SK-N-SH treated with all-trans-retinoic acid at 6 μM for 48 hours (cell line): ENCODE measurements around the gene SLC4A4.

Experiments used
- ATAC-seq: fragments of 200-7000 bp; cut with Tn5 transposase; 3 replicates; pipeline ENCODE4 v1.9.1; 2020; ENCODE audit warnings: mild to moderate bottlenecking, moderate library complexity
- ARNTL ChIP-seq: fragments of 450-650 bp; formaldehyde crosslinking; IDR thresholded peaks from 2 replicates; pipeline ENCODE4 v1.5.0; 2020; ENCODE audit warnings: low read depth, mild to moderate bottlenecking, moderate library complexity, borderline replicate concordance
- BACH2 ChIP-seq: fragments of 250-450 bp; sonication (Bioruptor Pico); IDR thresholded peaks from 2 replicates; pipeline ENCODE4 v1.9.0; 2021; ENCODE audit warnings: mild to moderate bottlenecking, borderline replicate concordance
- CREB5 ChIP-seq: fragments of 250-450 bp; sonication (Bioruptor Pico); IDR thresholded peaks from 2 replicates; pipeline ENCODE4 v1.5.1; 2020; ENCODE audit warnings: low read depth, mild to moderate bottlenecking, moderate library complexity
- CSRNP3 ChIP-seq: fragments of 250-450 bp; sonication (Bioruptor Pico); IDR thresholded peaks from 2 replicates; pipeline ENCODE4 v1.5.1; 2021; ENCODE audit warnings: mild to moderate bottlenecking, moderate library complexity
- ESRRG ChIP-seq: fragments of 250-450 bp; sonication (Bioruptor Pico); IDR thresholded peaks from 2 replicates; pipeline ENCODE4 v1.6.1; 2021; ENCODE audit warnings: mild to moderate bottlenecking
- GLIS3 ChIP-seq: fragments of 250-450 bp; sonication (Bioruptor Pico); IDR thresholded peaks from 2 replicates; pipeline ENCODE4 v1.5.0; 2020; ENCODE audit warnings: mild to moderate bottlenecking, moderate library complexity
- ISL1 ChIP-seq: fragments of 250-450 bp; sonication (Bioruptor Pico); IDR thresholded peaks from 2 replicates; pipeline ENCODE4 v2.1.2; 2022; ENCODE audit warnings: mild to moderate bottlenecking, moderate library complexity
- OSR1 ChIP-seq: fragments of 250-450 bp; sonication (Bioruptor Pico); IDR thresholded peaks from 2 replicates; pipeline ENCODE4 v1.8.0; 2022; ENCODE audit warnings: moderate library complexity, mild to moderate bottlenecking, inconsistent platforms
- RARB ChIP-seq: fragments of 250-450 bp; sonication (Bioruptor Pico); IDR thresholded peaks from 2 replicates; pipeline ENCODE4 v1.8.0; 2021; ENCODE audit warnings: mild to moderate bottlenecking, moderate library complexity
- SNAI2 ChIP-seq: fragments of 250-450 bp; sonication (Bioruptor Pico); IDR thresholded peaks from 2 replicates; pipeline ENCODE4 v1.5.0; 2020; ENCODE audit warnings: mild to moderate bottlenecking, moderate library complexity
- TCF4 ChIP-seq: fragments of 250-450 bp; sonication (Bioruptor Pico); IDR thresholded peaks from 2 replicates; pipeline ENCODE4 v1.8.0; 2021; ENCODE audit warnings: mild to moderate bottlenecking, moderate library complexity, borderline replicate concordance
- TOX ChIP-seq: fragments of 250-450 bp; sonication (Bioruptor Pico); IDR thresholded peaks from 2 replicates; pipeline ENCODE4 v1.8.0; 2021; ENCODE audit warnings: mild to moderate bottlenecking, moderate library complexity, borderline replicate concordance
- TSHZ2 ChIP-seq: fragments of 250-450 bp; sonication (Bioruptor Pico); IDR thresholded peaks from 2 replicates; pipeline ENCODE4 v1.5.0; 2020; ENCODE audit warnings: mild to moderate bottlenecking, moderate library complexity
- ZC3H10 ChIP-seq: fragments of 250-450 bp; sonication (Bioruptor Pico); IDR thresholded peaks from 2 replicates; pipeline ENCODE4 v1.5.1; 2021; ENCODE audit warnings: mild to moderate bottlenecking, moderate library complexity
- ZFP3 ChIP-seq: fragments of 250-450 bp; sonication (Bioruptor Pico); IDR thresholded peaks from 2 replicates; pipeline ENCODE4 v1.5.0; 2020; ENCODE audit warnings: mild to moderate bottlenecking, moderate library complexity
- ZFP30 ChIP-seq: fragments of 450-650 bp; formaldehyde crosslinking; IDR thresholded peaks from 2 replicates; pipeline ENCODE4 v1.5.0; 2022; ENCODE audit warnings: mild to moderate bottlenecking, moderate library complexity
- ZNF565 ChIP-seq: fragments of 450-650 bp; formaldehyde crosslinking; conservative IDR thresholded peaks from 2 replicates; pipeline ENCODE4 v1.5.0; 2020; ENCODE audit warnings: low read depth, mild to moderate bottlenecking, moderate library complexity
- ZNF70 ChIP-seq: fragments of 450-650 bp; formaldehyde crosslinking; IDR thresholded peaks from 2 replicates; pipeline ENCODE4 v1.5.0; 2020; ENCODE audit warnings: mild to moderate bottlenecking, moderate library complexity
- ZNF8 ChIP-seq: fragments of 450-650 bp; formaldehyde crosslinking; IDR thresholded peaks from 2 replicates; pipeline ENCODE4 v1.5.0; 2020; ENCODE audit warnings: mild to moderate bottlenecking, moderate library complexity
- TF ChIP-seq, protein P1 (sequence below): fragments of 250-450 bp; sonication (Bioruptor Pico); IDR thresholded peaks from 2 replicates; pipeline ENCODE4 v1.8.0; 2021; ENCODE audit warnings: low read depth, mild to moderate bottlenecking, moderate library complexity, borderline replicate concordance

SLC4A4 gene

GRCh38 chr4:71369536-71369935 is 30.7 kb downstream of the SLC4A4 start:
- no peak for ATAC-seq

DNA sequence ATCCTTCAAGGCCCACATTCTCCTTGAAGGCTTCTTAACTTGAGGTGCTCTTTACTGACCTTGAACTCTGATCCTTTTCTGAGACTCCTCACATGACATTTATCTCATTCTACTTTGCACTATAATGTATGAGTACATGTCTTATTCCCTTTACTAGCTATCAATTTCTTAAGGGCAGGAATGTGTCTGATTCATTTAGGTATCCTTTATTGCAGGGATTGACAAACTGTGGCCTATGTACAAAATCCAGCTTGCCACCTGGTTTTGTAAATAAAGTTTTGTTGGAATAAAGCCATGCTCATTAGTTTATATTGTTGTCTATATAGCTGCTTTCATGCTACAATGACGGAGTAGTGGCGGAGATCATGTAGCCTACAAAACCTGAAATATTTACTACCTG is 36.7 kb downstream of the SLC4A4 start:
- TF ChIP-seq GLIS3 (no peak), ZNF565 (CRISPR knock-in tag) (no peak), TSHZ2 (CRISPR knock-in tag) (no peak), ZNF70 (CRISPR knock-in tag) (no peak), ARNTL (CRISPR knock-in tag) (no peak), ZNF8 (CRISPR knock-in tag) (no peak), ZFP30 (CRISPR knock-in tag) (no peak), ISL1 (CRISPR knock-in tag) (no peak), SNAI2 (no peak), TOX (CRISPR knock-in tag) (no peak), TCF4 (CRISPR knock-in tag) (no peak), ZFP3 (CRISPR knock-in tag) (no peak), CREB5 (CRISPR knock-in tag) (no peak), OSR1 (no peak)
- TF ChIP-seq, protein P1, sequence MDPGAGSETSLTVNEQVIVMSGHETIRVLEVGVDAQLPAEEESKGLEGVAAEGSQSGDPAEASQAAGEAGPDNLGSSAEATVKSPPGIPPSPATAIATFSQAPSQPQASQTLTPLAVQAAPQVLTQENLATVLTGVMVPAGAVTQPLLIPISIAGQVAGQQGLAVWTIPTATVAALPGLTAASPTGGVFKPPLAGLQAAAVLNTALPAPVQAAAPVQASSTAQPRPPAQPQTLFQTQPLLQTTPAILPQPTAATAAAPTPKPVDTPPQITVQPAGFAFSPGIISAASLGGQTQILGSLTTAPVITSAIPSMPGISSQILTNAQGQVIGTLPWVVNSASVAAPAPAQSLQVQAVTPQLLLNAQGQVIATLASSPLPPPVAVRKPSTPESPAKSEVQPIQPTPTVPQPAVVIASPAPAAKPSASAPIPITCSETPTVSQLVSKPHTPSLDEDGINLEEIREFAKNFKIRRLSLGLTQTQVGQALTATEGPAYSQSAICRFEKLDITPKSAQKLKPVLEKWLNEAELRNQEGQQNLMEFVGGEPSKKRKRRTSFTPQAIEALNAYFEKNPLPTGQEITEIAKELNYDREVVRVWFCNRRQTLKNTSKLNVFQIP (CRISPR knock-in tag), result no peak
- ATAC-seq, result no peak

More at GRCh38 chr4:71369536-71369935, 30.7 kb downstream of the SLC4A4 start:
- TF ChIP-seq ZNF565 (CRISPR knock-in tag) (no peak), BACH2 (no peak), RARB (CRISPR knock-in tag) (no peak), ARNTL (CRISPR knock-in tag) (no peak), TOX (CRISPR knock-in tag) (no peak), ZFP3 (CRISPR knock-in tag) (no peak), ISL1 (CRISPR knock-in tag) (no peak), ESRRG (CRISPR knock-in tag) (no peak), TCF4 (CRISPR knock-in tag) (no peak), OSR1 (no peak)
- TF ChIP-seq, all 23 proteins: peak for 0

DNA sequence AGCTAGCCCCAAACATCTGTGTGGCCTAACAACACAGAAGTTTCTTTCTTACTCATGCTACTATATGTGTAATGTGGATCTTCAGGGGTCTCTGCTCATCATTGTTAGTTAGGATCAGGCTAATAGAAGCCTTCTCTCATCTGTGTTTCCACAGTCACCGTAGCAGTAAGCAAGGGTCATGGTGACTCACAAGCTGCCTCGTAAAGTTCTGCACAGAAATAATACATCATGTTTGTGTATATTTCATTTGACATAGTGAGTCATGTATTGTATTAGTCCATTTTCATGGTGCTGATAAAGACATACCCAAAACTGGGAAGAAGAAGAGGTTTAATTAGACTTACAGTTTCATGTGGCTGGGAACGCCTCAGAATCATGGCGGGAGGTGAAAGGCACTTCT is 38.7 kb downstream of the SLC4A4 start:
- ATAC-seq, result no peak
- TF ChIP-seq ZFP3 (CRISPR knock-in tag), result no peak

DNA sequence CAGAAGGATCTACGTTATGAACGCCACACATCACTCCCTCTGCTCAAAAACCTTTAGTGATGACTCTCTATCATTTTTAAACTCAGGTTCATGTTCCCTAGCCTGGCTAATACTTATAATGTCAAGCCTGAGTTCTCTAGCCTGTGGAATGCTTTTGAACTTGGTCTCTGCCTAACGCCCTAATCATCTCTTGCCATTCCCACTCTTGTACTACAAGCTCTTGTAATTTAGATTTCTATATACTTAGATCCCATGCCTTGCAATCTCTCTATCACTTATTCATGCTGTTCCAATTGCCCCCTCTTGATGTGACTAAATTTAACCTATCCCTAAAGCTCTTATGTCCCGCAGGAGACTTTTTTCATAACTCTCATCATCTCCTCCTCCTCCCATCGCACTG is 40.3 kb downstream of the SLC4A4 start:
- ATAC-seq, result no peak
- TF ChIP-seq ZFP30 (CRISPR knock-in tag) (no peak), TOX (CRISPR knock-in tag) (no peak), CSRNP3 (CRISPR knock-in tag) (no peak), ZNF565 (CRISPR knock-in tag) (no peak), ZC3H10 (CRISPR knock-in tag) (no peak), RARB (CRISPR knock-in tag) (no peak), ARNTL (CRISPR knock-in tag) (no peak)
- TF ChIP-seq, protein P1 (CRISPR knock-in tag), result no peak
